NT2/D1 (cell line): ENCODE measurements around the gene LRRC41.

ENCODE experiments used
- SUZ12 ChIP-seq: IDR thresholded peaks from 2 replicates; pipeline ENCODE4 v1.6.1; 2011; ENCODE audit not compliant: insufficient read length, insufficient read depth; ENCODE audit errors: extremely low read depth
- YY1 ChIP-seq: IDR thresholded peaks from 2 replicates; pipeline ENCODE4 v1.6.1; 2011; ENCODE audit not compliant: insufficient read length, insufficient read depth
- ZNF274 ChIP-seq: IDR thresholded peaks from 2 replicates; pipeline ENCODE4 v1.6.1; 2011; ENCODE audit warnings: mild to moderate bottlenecking, low read depth, low read length

GRCh38 chr1:46309401-46310159, 6.2 kb upstream of the LRRC41 start:
- TF ChIP-seq SUZ12 (no peak), ZNF274 (no peak), YY1 (no peak)
